ENCODE measurements around the gene SRSF11. TPM values are rescaled to one million over a fixed set of nuclear protein-coding genes. Genes with fewer than 3 reads are reported as not detected.
"Not testable (repeated sequence)": the region's sequence is repeated elsewhere in the genome, so short reads cannot be mapped to it uniquely, and the experiment has no call there.

Gene SRSF11, protein sequence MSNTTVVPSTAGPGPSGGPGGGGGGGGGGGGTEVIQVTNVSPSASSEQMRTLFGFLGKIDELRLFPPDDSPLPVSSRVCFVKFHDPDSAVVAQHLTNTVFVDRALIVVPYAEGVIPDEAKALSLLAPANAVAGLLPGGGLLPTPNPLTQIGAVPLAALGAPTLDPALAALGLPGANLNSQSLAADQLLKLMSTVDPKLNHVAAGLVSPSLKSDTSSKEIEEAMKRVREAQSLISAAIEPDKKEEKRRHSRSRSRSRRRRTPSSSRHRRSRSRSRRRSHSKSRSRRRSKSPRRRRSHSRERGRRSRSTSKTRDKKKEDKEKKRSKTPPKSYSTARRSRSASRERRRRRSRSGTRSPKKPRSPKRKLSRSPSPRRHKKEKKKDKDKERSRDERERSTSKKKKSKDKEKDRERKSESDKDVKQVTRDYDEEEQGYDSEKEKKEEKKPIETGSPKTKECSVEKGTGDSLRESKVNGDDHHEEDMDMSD
- total RNA-seq = 65.4 TPM

DNA sequence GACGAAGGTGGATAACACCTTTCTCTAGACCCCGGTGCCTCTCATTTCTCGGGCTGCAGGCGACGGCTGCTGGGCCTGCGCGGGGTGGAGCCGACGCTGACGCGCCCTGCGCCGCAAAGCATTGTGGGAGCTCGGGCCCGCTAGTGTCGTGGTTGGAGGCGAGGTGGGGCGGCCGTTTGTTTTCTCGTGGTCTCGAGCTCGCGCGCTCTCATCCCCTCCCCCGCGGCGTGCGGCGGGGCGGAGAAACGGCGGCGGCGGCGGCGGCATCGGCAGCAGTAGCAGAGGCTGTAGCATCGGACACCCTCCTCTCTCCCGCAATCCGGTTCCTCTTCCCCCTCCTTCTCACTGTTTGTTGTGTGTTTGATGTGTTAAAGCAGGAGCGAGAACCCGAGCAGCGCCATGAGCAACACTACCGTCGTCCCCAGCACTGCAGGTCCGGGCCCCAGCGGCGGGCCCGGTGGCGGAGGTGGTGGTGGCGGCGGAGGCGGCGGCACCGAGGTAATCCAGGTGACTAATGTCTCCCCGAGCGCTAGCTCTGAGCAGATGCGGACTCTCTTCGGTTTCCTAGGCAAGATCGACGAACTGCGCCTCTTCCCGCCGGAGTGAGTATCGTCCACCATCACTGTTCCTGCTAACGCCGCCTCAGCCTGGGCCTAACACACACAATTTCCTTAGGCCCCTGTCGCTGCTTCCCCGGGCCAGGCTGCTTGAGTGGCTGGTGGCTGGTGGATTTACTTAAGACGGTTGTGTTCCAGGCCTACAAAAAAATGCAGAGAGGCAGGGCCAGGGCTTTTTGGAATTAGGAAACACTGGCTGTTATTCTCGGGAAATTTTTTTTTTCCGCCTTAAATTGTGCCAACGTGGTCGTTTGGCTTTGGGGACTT lies at the start of gene SRSF11:
TSS of gene SRSF11 (plus strand) at position 143 of the 884 bp plus-strand sequence. CDS start at position 400, 257 bp downstream.
- peak; percentile 99 for ATAC-seq

DNA sequence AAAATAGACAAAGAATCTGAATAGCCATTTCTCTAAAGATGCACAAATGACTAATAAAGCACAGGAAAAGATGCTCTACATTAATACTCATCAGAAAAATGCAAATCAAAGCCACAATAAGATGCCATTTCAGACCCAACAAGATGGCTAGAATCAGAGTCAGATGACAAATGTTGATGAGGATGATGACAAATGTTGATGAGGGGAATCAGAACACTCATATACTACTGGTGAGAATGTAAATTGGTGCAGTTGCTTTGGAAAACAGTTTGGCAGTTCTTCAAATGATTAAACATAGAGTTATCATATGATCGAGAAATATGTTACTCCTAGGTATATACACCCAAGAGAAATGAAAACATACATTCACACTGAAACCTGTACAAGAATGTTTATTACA lies 49.7 kb upstream of the SRSF11 start:
- ATAC-seq = no peak

DNA sequence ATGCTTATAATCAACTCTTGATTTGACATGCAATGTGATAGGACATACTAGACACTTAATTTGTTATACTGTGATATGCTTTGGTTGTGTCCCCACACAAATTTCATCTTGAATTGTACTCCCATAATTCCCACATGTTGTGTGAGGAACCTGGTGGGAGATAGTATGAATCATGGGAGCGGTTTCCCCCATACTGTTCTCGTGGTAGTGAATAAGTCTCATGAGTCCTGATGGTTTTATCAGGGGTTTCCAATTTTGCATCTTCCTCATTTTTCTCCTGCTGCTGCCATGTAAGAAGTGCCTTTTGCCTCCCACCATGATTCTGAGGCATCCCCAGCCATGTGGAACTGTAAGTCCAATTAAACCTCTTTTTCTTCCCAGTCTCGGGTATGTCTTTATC lies 36.0 kb upstream of the SRSF11 start:
- ATAC-seq = not testable (repeated sequence)

DNA sequence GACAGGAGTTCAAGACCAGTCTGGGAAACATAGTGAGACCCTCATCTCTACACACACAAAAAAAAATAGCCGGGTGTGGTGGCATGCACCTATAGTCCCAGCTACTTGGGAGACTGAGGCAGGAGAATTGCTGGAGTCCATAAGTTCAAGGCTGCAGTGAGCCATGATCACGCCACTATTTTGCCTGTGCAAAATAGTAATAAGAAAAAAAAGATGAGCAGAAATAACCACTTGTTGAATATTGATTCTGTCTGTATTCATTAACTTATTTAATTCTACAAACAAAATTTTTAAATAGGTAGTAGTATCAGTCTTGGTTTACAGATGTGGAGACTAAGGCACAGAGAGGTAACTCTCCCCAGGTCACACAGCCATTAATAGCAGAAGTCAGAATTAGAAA lies 32.7 kb upstream of the SRSF11 start:
- no peak for ATAC-seq

DNA sequence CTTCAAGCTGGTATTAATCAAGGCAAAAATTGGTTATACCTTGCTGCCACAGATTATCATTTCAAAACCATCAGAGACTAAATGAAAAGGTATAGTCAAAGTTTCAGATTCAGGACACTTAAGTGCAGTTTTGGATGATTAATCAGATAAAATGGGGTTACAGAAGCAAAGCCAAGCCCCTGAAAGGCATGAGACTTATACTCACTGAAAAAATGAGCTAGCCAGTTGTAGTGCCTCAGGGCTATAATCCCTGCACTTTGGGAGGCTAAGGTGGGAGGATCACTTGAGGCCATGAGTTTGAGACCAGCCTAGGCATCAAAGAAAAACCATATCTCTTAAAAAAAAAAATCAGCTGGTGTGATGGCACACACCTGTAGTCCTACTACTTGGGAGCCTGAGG lies 31.0 kb upstream of the SRSF11 start:
- no peak for ATAC-seq

DNA sequence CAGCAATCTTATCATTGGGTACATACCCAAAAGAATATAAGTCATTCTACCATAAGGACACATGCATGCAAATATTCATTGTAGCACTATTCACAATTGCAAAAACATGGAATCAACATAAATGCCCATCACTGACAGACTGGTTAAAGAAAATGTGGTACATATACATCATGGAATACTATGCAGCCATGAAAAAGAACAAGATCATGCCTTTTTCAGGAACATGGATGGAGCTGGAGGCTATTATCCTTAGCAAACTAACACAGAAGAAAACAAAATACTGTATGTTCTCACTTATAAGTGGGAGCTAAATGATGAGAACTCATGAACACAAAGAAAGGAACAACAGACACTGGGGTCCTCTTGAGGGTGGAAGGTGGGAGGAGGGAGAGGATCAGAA lies 28.7 kb upstream of the SRSF11 start:
- not testable (repeated sequence) for ATAC-seq

DNA sequence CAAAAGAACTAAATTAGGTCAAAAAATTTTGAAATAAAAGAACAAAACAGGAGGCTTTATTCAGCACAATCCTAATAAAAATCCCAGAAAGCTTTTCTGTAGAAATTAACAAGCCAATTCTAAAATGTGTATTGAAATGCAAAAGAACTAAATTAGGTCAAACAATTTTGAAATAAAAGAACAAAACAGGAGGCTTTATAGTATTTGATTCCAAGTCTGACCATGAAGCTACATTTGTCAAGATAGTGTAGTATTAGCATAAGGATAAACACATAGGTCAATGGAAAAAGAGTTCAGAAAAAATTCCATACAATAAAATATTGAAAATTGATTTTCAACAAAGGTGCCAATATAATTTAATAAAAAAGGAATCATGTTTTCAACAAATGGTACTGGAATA lies 26.6 kb upstream of the SRSF11 start:
- no peak for ATAC-seq

DNA sequence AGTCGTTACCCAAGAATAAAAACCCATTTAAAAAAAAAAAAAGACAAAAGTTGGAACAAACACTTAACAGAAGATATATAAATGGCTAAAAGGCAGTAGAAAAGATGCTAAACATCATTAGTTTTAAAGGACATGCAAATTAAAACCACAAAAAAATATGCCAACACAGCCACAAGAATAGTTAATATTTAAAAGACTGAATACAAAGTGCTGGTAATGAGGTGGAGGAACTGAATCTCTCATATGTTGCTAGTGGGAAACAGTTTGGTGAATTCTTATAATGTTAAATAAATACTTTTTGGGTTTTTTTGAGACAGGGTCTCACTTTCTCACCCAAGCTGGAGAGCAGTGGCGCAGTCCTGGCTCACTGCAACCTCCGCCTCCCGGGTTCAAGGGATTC lies 25.8 kb upstream of the SRSF11 start:
- no peak for ATAC-seq

DNA sequence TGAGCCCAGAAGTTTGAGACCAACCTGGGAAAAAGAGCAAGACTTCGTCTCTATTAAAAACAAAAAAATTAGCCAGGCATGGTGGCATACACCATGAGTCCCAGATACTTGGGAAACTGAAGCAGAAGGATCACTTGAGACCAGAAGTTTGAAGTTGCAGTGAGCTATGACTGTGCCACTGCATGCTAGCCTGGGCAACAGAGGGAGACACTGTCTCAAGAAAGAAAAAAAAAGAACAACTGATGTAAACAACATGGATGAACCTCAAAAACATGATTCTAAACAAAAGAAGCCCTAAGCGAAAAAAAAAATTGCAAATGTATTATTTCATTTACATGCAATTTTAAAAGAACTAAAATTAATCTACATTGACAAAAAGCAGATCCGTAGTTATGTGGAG lies 24.8 kb upstream of the SRSF11 start:
- ATAC-seq = no peak

DNA sequence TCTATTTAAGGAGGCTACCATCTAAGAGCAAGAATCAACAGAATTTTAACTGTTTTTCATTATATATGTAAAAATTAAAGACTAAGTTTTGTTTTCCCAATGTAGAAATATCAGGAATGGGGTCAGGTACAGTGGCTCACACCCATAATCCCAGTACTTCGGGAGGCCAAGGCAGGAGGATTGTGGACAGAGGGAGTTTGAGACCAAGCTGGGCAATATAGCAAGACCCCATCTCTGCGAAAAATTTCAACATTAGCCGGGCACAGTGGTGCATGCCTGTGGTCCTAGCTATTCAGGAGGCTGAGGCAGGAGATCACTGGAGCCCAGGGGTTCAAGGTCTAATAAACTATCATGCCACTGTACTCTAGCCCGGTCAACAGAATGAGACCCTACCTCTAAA lies 21.1 kb upstream of the SRSF11 start:
- no peak for ATAC-seq

DNA sequence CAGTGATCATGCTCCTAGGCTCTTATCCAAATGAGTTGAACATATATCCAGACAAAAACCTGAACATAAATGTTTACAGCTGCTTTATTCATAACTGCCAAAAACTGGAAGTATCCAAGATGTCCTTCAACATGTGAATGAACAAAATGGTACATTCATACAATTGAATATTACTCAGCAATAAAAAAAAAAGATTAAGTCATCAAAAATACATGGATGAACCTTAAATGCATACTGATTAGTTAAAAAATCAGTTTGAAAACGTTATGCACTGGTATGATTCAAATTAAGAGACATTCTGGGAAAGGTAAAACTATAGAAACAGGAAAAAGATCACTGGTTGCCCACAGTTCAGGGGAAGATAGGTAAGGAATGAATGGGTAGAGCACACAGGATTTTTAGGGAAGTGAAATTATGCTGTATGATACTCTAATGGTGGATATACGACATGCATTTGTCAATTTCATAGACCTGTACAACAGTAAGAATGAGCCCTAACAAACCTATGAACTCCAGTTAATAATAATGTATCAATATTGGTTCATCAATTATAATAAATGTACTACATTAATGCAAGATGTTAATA lies 18.9 kb upstream of the SRSF11 start:
- ATAC-seq = no peak

DNA sequence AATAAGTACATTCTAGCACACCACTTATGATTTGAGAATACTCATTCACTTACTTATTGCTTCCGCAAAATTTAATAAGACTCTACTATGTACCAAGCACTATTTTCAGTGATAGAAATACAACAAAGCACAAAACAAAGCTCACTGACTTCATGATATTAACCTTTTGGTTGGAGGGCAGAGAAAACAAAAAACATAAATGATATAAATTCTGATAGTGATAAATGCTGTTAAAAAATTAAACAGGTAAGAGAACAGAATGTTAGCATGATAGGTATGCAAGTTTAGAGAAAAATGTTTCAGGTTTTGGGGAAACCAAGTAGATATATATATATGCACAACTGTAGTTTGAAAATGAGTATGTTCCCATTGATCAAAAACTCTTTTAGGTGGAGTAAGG lies 17.0 kb upstream of the SRSF11 start:
- ATAC-seq = no peak

DNA sequence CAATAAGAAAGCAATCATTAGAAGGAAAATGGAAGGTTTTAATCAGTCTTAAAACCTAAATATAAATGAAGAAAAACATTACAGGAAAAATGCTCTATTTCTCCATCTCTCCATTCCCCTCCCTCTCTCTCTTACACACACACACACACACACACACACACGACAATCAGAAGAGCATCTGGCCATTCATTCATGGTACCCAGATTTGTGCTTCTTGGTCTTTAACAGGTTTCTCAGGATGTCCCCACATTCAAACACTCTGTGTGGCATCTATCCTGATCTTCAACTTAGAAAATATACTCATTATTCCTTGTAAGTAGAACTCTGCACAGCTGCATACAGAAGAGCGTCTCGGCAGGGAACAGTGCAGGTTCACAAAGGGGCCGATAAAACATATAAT lies 16.6 kb upstream of the SRSF11 start:
- ATAC-seq = no peak

DNA sequence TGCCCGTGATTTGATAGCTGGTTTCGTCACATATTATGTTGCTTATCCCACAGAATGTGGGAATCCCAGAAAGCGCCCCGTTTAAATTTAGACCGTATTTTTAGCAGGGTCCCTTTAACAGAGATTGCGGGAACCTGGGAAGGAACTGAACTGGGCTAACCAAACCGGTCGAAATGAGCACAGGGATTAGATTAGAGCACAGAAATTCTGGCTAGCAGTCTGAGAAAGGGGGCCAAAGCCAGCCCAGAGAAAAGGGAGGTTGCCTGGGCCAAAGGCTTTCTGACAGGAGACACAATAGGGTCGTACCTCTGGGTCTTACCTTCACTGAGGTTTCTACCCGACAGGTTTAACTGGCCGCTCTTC lies 16.1 kb upstream of the SRSF11 start:
- no peak for ATAC-seq

DNA sequence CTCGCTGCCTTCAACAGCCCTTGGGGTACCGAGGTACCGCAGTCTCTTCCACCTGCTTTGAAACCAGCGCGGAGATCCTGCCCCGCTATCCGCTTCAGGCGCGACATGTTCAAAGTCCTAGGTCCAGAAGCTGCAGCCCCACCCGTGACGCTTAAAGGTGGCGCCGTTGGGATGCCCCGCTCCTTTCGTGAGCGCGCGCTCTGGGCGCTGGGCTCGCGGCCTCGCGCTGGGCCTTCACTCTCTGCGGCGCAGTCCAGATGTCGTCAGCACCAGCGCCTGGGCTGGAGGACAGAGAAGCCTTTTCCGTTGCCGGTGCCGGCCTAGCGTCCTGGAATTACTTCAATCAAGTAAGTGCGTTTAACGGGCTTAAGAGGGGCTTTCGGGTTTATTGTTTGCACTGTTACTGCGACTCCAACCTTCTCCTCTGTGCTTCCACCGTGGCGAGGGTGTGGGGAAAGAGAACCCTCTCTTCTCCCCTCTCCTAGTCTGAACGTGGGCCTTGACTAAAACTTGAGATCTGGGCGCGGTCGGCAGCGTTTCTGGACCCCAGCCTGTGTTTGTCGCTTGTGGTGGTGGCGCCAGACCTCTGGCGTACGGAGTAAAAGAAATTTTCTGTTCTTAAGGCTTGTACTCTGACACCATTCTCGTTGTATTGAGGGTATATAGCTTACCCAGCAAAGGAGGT lies 15.6 kb upstream of the SRSF11 start, which contains the start of gene LRRC40:
TSS of gene LRRC40 (minus strand) at position 146 of the 685 bp plus-strand sequence. CDS start at position 107, 39 bp downstream.
- peak; percentile 100 for ATAC-seq

DNA sequence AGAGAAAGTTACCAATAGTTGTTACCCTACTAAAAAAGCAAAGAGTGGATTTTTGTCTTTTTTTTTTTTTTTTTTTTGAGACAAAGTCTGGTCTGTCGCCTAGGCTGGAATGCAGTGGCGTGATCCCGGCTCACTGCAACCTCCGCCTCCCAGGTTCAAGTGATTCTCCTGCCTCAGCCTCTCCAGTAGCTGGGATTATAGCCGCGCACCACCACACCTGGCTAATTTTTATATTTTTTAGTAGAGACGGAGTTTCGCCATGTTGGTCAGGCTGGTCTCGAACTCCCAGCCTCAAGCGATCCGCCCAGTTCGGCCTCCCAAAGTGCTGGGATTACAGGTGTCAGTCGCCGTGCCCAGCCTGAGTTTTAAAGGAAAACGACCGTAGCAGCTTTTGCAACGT lies 14.3 kb upstream of the SRSF11 start:
- not testable (repeated sequence) for ATAC-seq

DNA sequence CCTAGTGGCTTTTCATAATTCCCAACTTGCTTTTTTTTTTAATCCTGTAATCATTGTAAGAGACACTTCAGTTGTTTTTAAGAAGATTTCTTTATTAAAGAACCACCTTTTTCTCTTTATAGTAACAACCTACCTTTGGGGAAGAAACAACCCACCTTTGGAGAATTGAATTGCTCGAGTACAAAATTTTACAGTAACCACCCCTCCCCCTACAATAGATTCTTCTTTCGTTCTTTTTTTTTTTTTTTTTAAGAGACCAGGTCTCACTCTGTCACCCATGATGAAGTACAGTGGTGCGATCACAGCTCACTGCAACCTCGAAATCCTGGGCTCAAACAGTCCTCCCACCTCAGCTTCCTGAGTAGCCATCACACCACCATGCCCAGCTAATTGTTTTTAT lies 13.7 kb upstream of the SRSF11 start:
- ATAC-seq = no peak

DNA sequence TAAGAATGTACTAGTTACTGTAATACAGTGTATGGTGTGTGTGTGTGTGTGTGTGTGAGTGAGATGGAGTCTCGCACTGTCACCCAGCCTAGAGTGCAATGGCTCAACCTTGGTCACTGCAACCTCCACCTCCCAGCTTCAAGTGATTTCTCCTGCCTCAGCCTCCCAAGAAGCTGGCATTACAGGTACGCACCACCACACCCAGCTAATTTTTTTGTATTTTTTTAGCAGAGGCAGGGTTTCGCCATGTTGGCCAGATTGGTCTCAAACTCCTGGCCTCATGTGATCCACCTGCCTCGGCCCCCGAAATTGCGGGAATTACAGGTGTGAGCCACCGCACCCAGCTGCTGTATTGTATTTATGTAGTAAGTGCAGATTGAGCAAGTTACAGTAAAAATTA lies 12.9 kb upstream of the SRSF11 start:
- ATAC-seq = no peak

DNA sequence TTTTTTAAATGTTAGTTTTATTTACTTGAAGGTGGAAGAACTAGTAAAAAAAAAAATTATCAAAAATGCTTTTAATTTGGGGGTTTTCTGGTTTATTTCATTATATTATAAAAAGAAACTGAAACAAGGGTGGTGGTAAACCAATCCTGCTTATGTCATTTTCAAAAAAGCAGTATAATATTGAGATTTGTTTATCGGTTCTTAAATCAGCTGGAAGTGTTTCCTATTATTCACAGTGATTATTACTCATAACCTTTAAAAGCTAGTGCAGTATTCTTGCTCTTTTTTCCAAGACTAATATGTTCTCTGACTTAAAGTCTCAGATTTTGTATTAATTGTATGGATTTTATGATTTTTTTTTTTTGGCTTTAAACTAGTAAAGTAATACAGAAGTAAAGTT lies 10.4 kb upstream of the SRSF11 start:
- ATAC-seq = no peak

DNA sequence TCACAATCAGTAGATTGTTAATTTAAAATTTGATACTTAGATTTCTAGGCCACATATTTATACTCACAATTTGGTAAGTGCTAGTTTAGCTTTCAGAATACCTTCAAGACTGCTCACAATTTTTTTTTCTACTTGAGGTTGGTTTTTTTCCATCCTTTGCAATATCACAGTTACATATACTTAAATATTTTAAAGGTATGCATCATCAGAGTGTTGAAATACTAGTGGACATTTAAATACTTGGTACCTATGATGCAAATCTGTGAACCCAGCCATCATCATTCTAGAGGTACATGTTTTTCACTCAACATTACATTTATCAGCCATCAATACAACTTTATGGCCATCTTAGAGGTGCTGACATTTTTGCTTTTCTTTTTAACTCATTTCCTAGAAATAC lies 9.6 kb upstream of the SRSF11 start:
- ATAC-seq = no peak

DNA sequence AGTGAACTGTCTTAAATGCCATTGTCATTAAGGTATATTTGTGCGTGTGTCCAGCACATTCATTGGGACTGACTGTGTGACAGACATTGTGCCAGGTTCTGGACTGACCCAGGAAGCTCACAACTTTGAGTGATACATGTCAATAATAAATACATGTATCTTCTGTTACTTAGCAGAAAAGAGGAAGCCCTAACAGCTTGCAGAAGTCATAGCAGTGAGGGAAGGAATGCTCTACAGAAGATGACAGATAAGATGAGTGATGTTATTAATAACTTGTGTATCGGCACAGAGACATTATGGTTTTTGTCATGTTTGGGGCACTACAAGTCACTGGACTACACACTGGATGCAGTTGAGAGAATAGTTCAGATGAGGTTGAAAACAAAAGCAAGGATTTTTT lies 1.2 kb upstream of the SRSF11 start:
- ATAC-seq = no peak

DNA sequence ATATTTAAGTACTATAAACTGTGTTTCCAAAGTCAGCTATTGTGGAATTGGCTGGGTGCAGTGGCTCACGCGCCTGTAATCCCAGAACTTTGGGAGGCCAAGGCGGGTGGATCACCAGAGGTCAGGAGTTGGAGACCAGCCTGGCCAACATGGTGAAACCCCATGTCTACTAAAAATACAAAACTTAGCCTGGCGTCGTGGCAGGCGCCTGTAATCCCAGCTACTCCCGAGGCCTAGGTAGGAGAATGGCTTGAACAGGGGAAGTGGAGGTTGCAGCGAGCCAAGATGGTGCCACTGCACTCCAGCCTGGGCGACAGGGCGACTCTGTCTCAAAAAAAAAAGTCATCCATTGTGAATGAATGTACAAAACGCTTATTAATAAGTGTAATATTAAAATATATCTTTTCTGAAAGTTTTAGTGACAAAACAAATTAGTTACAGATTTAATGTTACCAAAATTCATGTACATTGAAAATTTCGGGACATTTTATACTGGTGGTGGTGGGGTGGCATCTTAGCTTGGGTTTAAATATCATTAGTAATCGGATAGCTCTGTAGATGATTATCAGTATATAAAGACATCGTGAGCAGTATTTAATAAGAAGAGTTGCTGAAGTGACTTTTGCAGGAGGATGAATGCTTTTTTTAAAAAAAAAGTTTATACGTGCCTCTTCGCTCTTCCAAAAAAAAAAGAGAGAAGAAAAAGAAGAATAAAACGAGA lies 503 bp upstream of the SRSF11 start:
- ATAC-seq = no peak
